WTC11 (cell line): Measurements from ENCODE around the gene NDC1. TPM values are rescaled to one million over a fixed set of nuclear protein-coding genes. Genes with fewer than 3 reads are reported as not detected.

Experiments used
- ATAC-seq: fragments of 200-7000 bp; cut with Tn5 transposase; 2 replicates; pipeline ENCODE4 v1.10.0; 2021; ENCODE audit warnings: mild to moderate bottlenecking, moderate library complexity
- CTCF ChIA-PET: fragments of 300-600 bp; sonication (Branson Sonifier 250); formaldehyde crosslinking; loops from one replicate; lab custom pipeline; 2021; ENCODE audit warnings: antibody characterized with exemption; lab: Charles Lee
- POLR2A ChIA-PET: fragments of 350-600 bp; sonication (Branson Sonifier 250); formaldehyde crosslinking; loops from one replicate; lab custom pipeline; 2021; ENCODE audit warnings: antibody characterized with exemption; lab: Charles Lee
- DNase-seq: peaks from one replicate; pipeline ENCODE4 v3.0.0; 2021; ENCODE audit warnings: low spot score
- H3K27ac Mint-ChIP-seq: 2 replicates; pipeline ENCODE4 v1.8.0; 2021; ENCODE audit warnings: mixed read lengths
- H3K27me3 Mint-ChIP-seq: 2 replicates; pipeline ENCODE4 v1.8.0; 2021; ENCODE audit warnings: low read depth, mild to moderate bottlenecking, moderate library complexity, mixed read lengths
- H3K36me3 Mint-ChIP-seq: 2 replicates; pipeline ENCODE4 v1.8.0; 2021; ENCODE audit warnings: mixed read lengths
- H3K4me1 Mint-ChIP-seq: 2 replicates; pipeline ENCODE4 v1.8.0; 2022; ENCODE audit warnings: mixed read lengths
- H3K4me3 Mint-ChIP-seq: 2 replicates; pipeline ENCODE4 v1.8.0; 2021; ENCODE audit warnings: mild to moderate bottlenecking, moderate library complexity, mixed read lengths
- H3K9me3 Mint-ChIP-seq: 2 replicates; pipeline ENCODE4 v1.8.0; 2021; ENCODE audit warnings: mixed read lengths
- AFF4 ChIP-seq: sonication (generic); formaldehyde crosslinking; IDR thresholded peaks from 2 replicates; pipeline ENCODE4 v1.8.1; 2023; ENCODE audit warnings: mild to moderate bottlenecking, missing genetic modification reagents, borderline replicate concordance
- AR ChIP-seq: fragments of 250-450 bp; sonication (Bioruptor Pico); IDR thresholded peaks from 2 replicates; pipeline ENCODE4 v1.9.0; 2021; ENCODE audit warnings: mild to moderate bottlenecking
- ATF1 ChIP-seq: sonication (generic); formaldehyde crosslinking; IDR thresholded peaks from 2 replicates; pipeline ENCODE4 v1.8.1; 2023; ENCODE audit warnings: mild to moderate bottlenecking, moderate library complexity, missing genetic modification reagents
- ATF6 ChIP-seq: sonication (generic); formaldehyde crosslinking; IDR thresholded peaks from 2 replicates; pipeline ENCODE4 v1.8.1; 2023; ENCODE audit warnings: mild to moderate bottlenecking, missing genetic modification reagents
- CBFB ChIP-seq: sonication (generic); formaldehyde crosslinking; IDR thresholded peaks from 2 replicates; pipeline ENCODE4 v1.8.1; 2022; ENCODE audit warnings: mild to moderate bottlenecking, low read depth, missing genetic modification reagents
- E2F4 ChIP-seq: sonication (generic); formaldehyde crosslinking; IDR thresholded peaks from 2 replicates; pipeline ENCODE4 v1.8.1; 2022; ENCODE audit warnings: low read depth, mild to moderate bottlenecking, moderate library complexity, missing genetic modification reagents, borderline replicate concordance
- E2F5 ChIP-seq: sonication (generic); formaldehyde crosslinking; IDR thresholded peaks from 2 replicates; pipeline ENCODE4 v1.8.1; 2022; ENCODE audit warnings: mild to moderate bottlenecking, moderate library complexity, missing genetic modification reagents
- ETV6 ChIP-seq: sonication (generic); formaldehyde crosslinking; IDR thresholded peaks from 2 replicates; pipeline ENCODE4 v1.8.1; 2022; ENCODE audit warnings: mild to moderate bottlenecking, missing genetic modification reagents
- GTF2I ChIP-seq: fragments of 250-450 bp; sonication (Bioruptor Pico); conservative IDR thresholded peaks from 2 replicates; pipeline ENCODE4 v1.4.0; 2021; ENCODE audit warnings: mild to moderate bottlenecking
- JUN ChIP-seq: sonication (generic); formaldehyde crosslinking; IDR thresholded peaks from 2 replicates; pipeline ENCODE4 v1.8.0; 2023; ENCODE audit warnings: mild to moderate bottlenecking, missing genetic modification reagents
- KAT7 ChIP-seq: sonication (generic); formaldehyde crosslinking; IDR thresholded peaks from 2 replicates; pipeline ENCODE4 v1.8.1; 2023; ENCODE audit warnings: missing genetic modification reagents, mild to moderate bottlenecking, borderline replicate concordance
- MYBL2 ChIP-seq: sonication (generic); formaldehyde crosslinking; IDR thresholded peaks from 2 replicates; pipeline ENCODE4 v1.8.1; 2023; ENCODE audit warnings: mild to moderate bottlenecking, moderate library complexity, missing genetic modification reagents
- PRRX2 ChIP-seq: fragments of 250-450 bp; sonication (Bioruptor Pico); IDR thresholded peaks from 2 replicates; pipeline ENCODE4 v1.8.0; 2021; ENCODE audit warnings: mild to moderate bottlenecking
- RORB ChIP-seq: fragments of 250-450 bp; sonication (Bioruptor Pico); IDR thresholded peaks from 2 replicates; pipeline ENCODE4 v1.9.0; 2021; ENCODE audit warnings: mild to moderate bottlenecking
- TEAD1 ChIP-seq: sonication (generic); formaldehyde crosslinking; IDR thresholded peaks from 2 replicates; pipeline ENCODE4 v1.8.0; 2022; ENCODE audit warnings: mild to moderate bottlenecking, missing genetic modification reagents
- ZNF121 ChIP-seq: sonication (generic); formaldehyde crosslinking; IDR thresholded peaks from 2 replicates; pipeline ENCODE4 v1.8.0; 2023; ENCODE audit warnings: missing genetic modification reagents
- ZNF263 ChIP-seq: sonication (generic); formaldehyde crosslinking; IDR thresholded peaks from 2 replicates; pipeline ENCODE4 v1.8.1; 2022; ENCODE audit warnings: low read depth, mild to moderate bottlenecking, moderate library complexity, missing genetic modification reagents
- ZNF416 ChIP-seq: fragments of 250-450 bp; sonication (Bioruptor Pico); IDR thresholded peaks from 2 replicates; pipeline ENCODE4 v1.9.0; 2021; ENCODE audit warnings: mild to moderate bottlenecking, inconsistent platforms
- total RNA-seq: library from RNA; stranded (reverse); gene quantifications from 3 replicates; pipeline ENCODE4 v1.2.3, GENCODE V29; 2021

Gene NDC1
- total RNA-seq, 1 experiment from 2014 or later: 52.4 TPM

GRCh38 chr1:53792806-53793205, 45.3 kb downstream of the NDC1 start (continued):
- TF ChIP-seq ZNF121 (CRISPR knock-in tag): no peak
- no peak for TF ChIP-seq CBFB (CRISPR knock-in tag)
- TF ChIP-seq GTF2I (CRISPR knock-in tag): no peak
- TF ChIP-seq JUN (CRISPR knock-in tag): no peak
- TF ChIP-seq, all 79 proteins: peak for 0

GRCh38 chr1:53787655-53788054, 50.4 kb downstream of the NDC1 start:
- no peak overlapping the region for H3K27ac Mint-ChIP-seq
- peaks cover 67% of the 10 kb centered on the region for H3K36me3 Mint-ChIP-seq
- H3K4me3 Mint-ChIP-seq: no peak overlapping the region
- H3K4me1 Mint-ChIP-seq: no peaks in the 10 kb centered on the region
- H3K27me3 Mint-ChIP-seq: no peaks in the 10 kb centered on the region
- H3K9me3 Mint-ChIP-seq: no peaks in the 10 kb centered on the region
- DNase-seq (no peak), ATAC-seq (no peak)
- ChIA-PET POLR2A (no interaction called here), CTCF (interaction anchor here (1.0 kb wide), 1 partner anchor 23 kb away, joined by 3 read pairs; no protein-coding TSS in a partner anchor)
- TF ChIP-seq AR (CRISPR knock-in tag): no peak
- TF ChIP-seq E2F5: no peak

- no peak for ATAC-seq
- TF ChIP-seq RORB (CRISPR knock-in tag) (no peak), ATF6 (no peak), PRRX2 (CRISPR knock-in tag) (no peak), MYBL2 (CRISPR knock-in tag) (no peak), TEAD1 (no peak), ETV6 (CRISPR knock-in tag) (no peak), JUN (CRISPR knock-in tag) (no peak), KAT7 (CRISPR knock-in tag) (no peak), ZNF416 (no peak), E2F4 (CRISPR knock-in tag) (no peak), ATF1 (CRISPR knock-in tag) (no peak), ZNF263 (no peak), AFF4 (CRISPR knock-in tag) (no peak)
- TF ChIP-seq, all 79 proteins: peak for 0
- H3K9me3 Mint-ChIP-seq: no peaks in the 10 kb centered on the region
- no peak overlapping the region for H3K4me3 Mint-ChIP-seq
- no peaks in the 10 kb centered on the region for H3K27me3 Mint-ChIP-seq
- DNase-seq: no peak
- H3K36me3 Mint-ChIP-seq: peaks cover 50% of the 10 kb centered on the region
- H3K4me1 Mint-ChIP-seq: no peaks in the 10 kb centered on the region
- ChIA-PET CTCF (no interaction called here), POLR2A (interaction anchor here (0.6 kb wide), 1 partner anchor 706 kb away, joined by 3 read pairs; no protein-coding TSS in a partner anchor)
- no peak overlapping the region for H3K27ac Mint-ChIP-seq
Measured at GRCh38 chr1:53783056-53783455, 55.0 kb downstream of the NDC1 start.
